ENCODE measurements around the gene SGTA.
"Not testable (repeated sequence)": the region's sequence is repeated elsewhere in the genome, so short reads cannot be mapped to it uniquely, and the experiment has no call there.

Gene SGTA

DNA sequence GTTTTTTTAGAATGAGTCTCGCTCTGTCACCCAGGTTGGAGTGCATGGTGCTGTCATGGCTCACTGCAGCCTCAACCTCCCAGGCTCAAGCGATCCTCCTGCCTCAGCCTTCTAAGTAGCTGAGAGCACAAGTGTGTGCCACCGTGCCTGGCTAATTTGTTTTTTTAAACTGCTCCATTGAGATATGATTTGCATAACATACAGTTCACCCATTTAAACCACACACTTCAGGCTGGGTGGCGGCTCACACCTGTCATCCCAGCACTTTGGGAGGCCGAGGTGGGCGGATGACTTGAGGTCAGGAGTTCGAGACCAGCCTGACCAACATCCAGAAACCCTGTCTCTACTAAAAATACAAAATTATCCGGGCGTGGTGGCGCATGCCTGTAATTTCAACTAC is 9.6 kb upstream of the SGTA start:
- DNase-seq: not testable (repeated sequence)

DNA sequence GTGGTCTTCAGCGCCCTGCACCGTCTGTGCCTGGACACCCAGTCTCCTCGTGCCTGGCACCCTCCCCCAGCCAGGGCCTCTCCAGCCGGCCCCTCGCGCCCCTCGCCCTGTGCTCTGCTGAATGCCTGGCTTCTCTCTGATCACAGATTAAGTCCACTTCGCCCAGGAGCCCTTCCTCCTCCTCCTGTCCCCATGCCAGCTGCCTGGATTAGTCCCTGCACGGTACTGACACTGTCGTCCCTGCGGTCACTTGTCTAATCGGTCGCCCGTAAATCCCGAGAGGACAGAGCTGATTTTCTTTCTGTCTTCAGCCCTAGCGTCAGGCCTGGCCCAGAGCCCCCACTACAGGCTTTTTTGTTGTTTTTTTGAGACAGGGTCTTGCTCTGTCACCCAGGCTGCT is 8.8 kb upstream of the SGTA start:
- DNase-seq: no peak

- no peak for DNase-seq
Measured at GRCh38 chr19:2791440-2791839, 8.4 kb upstream of the SGTA start.

GRCh38 chr19:2790557-2791271 is 7.6 kb upstream of the SGTA start:
- DNase-seq: no peak

DNA sequence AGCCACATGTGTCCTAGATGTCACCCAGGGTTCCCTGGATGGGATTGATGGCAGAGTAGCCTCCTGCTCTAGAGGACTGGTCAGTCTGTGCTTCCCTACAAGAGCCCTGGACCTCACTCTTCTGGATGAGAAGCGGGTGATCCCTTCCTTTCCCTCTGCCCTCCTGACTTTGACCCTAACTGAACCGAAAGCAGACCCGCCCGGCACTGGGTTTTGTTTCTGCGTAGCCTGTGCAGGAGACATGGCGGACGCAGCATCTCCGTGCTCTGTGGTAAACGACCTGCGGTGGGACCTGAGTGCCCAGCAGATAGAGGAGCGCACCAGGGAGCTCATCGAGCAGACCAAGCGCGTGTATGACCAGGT is 7.1 kb upstream of the SGTA start:
- no peak for DNase-seq

GRCh38 chr19:2788237-2788636 is 5.2 kb upstream of the SGTA start:
- no peak for DNase-seq

- DNase-seq: no peak
Measured at GRCh38 chr19:2787115-2787514, 4.0 kb upstream of the SGTA start.

- peak; percentile 98 to 99 for DNase-seq
Measured at GRCh38 chr19:2785244-2785997, 2.3 kb upstream of the SGTA start, which contains the start of gene THOP1. THOP1 (plus strand) TSS chr19:2785503; CDS start chr19:2785663, 160 bp downstream.

- no peak for DNase-seq
Measured at GRCh38 chr19:2783781-2784145, 690 bp upstream of the SGTA start.

DNA sequence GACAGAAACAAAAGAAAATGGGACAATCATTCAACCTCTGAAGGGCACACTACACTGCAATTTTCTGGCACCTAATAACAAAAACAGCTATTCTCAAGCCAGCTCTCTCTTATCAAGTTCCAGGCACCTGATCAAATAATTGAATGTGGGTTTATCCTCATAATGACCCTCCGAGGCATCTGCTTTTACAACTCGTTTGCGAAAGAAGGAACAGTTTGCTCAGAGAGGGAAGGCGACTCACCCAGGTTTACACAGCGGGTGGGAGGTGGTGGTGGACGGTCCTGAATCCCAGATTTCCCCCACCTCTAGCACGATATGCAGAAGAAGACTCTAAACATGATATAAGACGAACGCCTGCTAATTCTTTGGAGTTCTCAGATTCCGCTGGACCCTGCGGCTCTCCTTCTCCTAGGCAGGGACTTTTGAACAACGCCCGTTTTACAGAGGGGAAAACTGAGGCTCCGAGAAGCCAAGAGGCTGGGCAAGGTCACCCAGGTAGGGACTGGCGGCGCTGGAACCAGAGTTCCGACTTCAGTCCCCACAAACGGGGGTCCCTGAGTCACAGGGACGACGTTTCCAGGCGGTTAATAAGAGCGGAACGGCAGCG is 641 bp downstream of the SGTA start:
- DNase-seq: no peak

DNA sequence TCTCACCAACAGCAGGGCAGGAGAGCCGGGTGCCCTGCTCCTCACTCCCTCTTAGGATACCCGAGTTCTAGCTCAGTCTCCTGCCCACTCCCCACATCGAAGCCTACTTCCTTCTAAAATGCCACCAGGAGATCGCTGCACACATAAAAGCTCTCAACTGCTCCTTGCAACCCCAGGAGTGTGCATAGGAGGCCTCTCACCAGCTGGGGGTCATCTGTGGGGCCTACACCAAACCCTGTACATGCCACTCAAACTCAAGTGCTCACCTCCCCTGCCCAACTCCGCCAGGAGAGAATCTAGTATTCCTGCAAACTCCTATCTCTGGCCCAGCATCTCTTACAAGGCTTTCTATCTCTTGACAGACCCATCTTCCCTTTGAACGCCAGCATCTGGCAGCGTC is 2.8 kb downstream of the SGTA start:
- no peak for DNase-seq

GRCh38 chr19:2779121-2779740 is 3.8 kb downstream of the SGTA start:
- no peak for DNase-seq

DNA sequence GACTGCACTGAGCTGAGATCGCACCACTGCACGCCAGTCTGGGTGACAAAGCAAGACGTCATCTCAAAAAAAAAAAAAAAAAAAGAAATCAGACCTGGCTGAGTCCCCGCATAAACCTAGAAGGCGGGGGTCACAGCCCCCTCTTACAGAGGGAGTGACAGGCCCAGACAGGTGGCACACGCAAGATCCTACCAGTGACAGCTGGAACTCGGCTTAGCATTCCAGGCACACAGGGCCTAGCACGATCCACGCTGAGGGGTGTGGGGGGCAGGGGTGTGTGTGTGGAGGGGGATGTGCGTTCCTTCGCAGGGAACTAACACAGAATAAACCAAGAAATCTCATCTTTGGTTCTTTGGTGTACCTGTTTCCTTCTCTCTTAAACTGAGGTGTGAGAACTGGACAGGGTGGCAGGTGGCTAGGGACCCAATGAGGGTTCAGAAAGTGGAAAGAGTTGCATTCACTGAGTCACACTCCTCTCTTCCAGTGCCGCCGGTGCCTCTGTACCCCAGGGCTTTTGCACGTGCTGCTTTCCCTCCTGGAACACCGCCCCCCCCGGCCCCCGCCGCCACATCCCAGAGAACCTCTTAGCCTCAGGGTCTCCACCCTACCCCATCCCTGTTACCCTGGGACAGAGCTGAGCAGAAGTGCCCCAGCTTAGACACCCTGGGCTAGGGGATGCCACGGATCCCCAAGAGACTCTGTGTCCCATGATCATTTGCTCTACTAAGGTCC is 5.0 kb downstream of the SGTA start:
- DNase-seq: no peak

DNA sequence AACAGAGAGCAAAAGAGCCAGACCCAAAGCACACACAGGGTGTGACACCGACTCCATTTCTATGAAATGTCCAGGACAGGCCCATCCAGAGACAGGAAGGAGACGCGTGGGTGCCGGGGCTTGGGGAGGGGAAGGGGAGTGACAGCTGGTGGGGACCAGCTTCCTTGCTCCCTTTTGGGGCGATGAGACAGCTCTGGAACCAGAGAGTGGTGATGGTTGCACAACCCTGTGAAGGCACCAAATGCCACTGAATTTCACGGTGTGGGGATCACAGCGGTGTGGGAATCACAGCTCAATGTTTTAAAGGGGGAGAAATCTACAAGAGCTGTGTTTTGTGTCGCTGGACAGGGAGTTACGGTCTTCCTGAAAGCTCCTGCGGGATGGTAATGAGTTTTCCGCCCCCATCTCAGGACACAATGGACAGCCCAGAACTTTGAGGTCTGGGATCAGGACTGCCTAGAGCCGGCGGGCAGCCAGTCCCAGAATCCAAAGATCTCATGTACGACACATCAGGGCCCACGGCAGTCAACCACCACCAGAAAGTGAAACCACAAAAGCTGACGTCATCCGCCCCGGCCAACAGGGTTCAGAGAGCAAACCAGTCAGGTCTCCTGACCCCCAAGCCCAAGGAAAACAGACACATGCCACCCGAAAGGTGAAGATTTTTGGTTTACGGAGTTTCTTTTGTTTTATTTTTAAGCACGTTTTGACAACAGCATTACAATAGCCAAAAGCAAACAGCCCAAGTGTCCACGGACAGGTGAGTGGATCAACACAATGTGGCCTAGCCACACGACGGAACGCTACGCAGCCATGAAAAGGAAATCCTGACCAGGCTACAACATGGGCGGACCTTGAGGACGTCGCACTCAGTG is 7.3 kb downstream of the SGTA start:
- no peak for DNase-seq

- DNase-seq: no peak
Measured at GRCh38 chr19:2774953-2775555, 8.0 kb downstream of the SGTA start.

DNA sequence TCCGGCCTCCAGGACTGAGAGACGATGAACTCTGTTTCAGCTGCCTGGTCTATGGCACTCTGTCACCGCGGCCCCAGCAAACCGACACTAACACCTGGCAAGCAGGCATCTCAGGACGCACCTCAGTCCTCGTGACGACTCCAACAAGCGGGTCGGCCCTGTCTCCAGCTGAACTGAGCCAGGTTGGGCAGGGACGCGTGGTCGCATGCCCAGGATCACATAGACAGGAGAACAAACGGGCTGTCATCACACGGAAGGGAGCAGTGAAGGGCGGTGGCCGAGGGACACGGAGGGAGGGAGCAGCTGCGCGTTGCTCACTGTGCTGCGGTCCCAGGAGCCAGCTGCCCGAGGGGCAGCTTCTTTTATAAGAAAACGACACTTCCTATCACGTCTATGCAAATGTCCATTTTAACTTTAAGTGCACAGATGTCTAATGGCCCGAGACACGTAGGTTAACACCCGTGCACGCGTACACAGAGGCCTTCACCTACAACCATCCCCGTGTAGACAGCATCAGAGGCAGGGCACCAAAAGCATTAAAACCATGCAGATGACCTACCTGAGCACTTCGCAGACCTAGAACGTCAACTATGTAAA is 8.9 kb downstream of the SGTA start:
- no peak for DNase-seq

- DNase-seq: no peak
Measured at GRCh38 chr19:2771786-2772674, 11.0 kb downstream of the SGTA start.

- DNase-seq: no peak
Measured at GRCh38 chr19:2770055-2771013, 12.7 kb downstream of the SGTA start.

- no peak for DNase-seq
Measured at GRCh38 chr19:2769218-2769617, 13.9 kb downstream of the SGTA start.

Measured in NCI-H187 (cell line).